OCI-LY7 (cell line): ENCODE data around the gene CACNB3.

Experiments
- CTCF ChIP-seq: fragments of 200-600 bp; sonication (generic); conservative IDR thresholded peaks from 2 replicates; pipeline ENCODE4 v1.5.1; 2014; ENCODE audit warnings: mild to moderate bottlenecking, antibody characterized with exemption, low read length, moderate library complexity, mixed read lengths
- EZH2phosphoT487 ChIP-seq: fragments of 200-600 bp; sonication (generic); IDR thresholded peaks from 2 replicates; pipeline ENCODE4 v1.6.1; 2018; ENCODE audit warnings: low read depth, borderline replicate concordance, mild to moderate bottlenecking, mixed run types, antibody characterized with exemption, low read length, moderate library complexity, mixed read lengths

- TF ChIP-seq CTCF (no peak), EZH2phosphoT487 (no peak)
Measured at GRCh38 chr12:48862760-48863159, 44.5 kb downstream of the CACNB3 start.
